A673 (cell line): ENCODE results near the gene ABCA4.

Source experiments
- EZH2 ChIP-seq: fragments of 200-600 bp; sonication (generic); IDR thresholded peaks from 2 replicates; pipeline ENCODE4 v1.6.1; 2017; ENCODE audit warnings: borderline replicate concordance, low read depth, mild to moderate bottlenecking, mixed read lengths, antibody characterized with exemption, low read length; ENCODE audit not compliant: poor library complexity, severe bottlenecking
- TF ChIP-seq, protein P1 (sequence below): fragments of 300-800, 200-600 bp; sonication (generic); conservative IDR thresholded peaks from 2 replicates; pipeline ENCODE4 v1.5.1; 2017; ENCODE audit warnings: low read depth, mild to moderate bottlenecking, antibody characterized with exemption, low read length, moderate library complexity, mixed read lengths

GRCh38 chr1:94020764-94021579 is 100.0 kb downstream of the ABCA4 start:
- TF ChIP-seq, protein P1, sequence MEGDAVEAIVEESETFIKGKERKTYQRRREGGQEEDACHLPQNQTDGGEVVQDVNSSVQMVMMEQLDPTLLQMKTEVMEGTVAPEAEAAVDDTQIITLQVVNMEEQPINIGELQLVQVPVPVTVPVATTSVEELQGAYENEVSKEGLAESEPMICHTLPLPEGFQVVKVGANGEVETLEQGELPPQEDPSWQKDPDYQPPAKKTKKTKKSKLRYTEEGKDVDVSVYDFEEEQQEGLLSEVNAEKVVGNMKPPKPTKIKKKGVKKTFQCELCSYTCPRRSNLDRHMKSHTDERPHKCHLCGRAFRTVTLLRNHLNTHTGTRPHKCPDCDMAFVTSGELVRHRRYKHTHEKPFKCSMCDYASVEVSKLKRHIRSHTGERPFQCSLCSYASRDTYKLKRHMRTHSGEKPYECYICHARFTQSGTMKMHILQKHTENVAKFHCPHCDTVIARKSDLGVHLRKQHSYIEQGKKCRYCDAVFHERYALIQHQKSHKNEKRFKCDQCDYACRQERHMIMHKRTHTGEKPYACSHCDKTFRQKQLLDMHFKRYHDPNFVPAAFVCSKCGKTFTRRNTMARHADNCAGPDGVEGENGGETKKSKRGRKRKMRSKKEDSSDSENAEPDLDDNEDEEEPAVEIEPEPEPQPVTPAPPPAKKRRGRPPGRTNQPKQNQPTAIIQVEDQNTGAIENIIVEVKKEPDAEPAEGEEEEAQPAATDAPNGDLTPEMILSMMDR: no peak
- TF ChIP-seq EZH2: no peak
